Measurements from ENCODE around the gene DDR1. TPM values are rescaled to one million over a fixed set of nuclear protein-coding genes. Genes with fewer than 3 reads are reported as not detected.

DDR1 gene
- total RNA-seq, 4 donors from 2014 or later = 36.7 to 60.1 (median 39.8) TPM

DNA sequence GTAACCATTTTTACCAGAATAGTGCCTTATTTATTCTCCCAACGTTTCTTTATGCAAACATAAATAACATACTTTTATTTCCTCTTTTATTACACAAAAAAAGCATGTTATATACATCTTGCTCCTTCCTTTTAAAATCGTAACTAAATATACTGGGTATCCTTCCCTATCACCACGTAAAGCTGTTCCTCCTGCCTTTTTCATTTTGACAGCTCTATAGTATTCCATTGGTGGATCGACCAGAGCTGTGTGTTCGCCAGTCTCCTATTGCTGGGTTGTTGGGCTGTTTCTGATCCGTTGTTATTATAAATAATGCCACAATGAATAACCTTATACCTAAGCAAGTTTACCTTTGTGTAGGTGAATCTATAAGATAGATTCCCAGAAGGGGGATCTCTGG is 46.9 kb upstream of the DDR1 start:
- Histone ChIP-seq H3K4me1 (peaks cover 0 to 24% (median 0%) of the 10 kb centered on the region in 4 donors), H3K36me3 (no peaks in the 10 kb centered on the region), H3K9me3 (no peaks in the 10 kb centered on the region), H3K27ac (peak overlapping the region in 2 of 4 donors; percentile 15 to 18), H3K27me3 (no peaks in the 10 kb centered on the region), H3K4me3 (no peak overlapping the region)
- TF ChIP-seq EP300 (IDR thresholded peaks at IDR 0.05) = no peak
- TF ChIP-seq POLR2A (IDR thresholded peaks at IDR 0.05) = no peak
- TF ChIP-seq, protein P1, sequence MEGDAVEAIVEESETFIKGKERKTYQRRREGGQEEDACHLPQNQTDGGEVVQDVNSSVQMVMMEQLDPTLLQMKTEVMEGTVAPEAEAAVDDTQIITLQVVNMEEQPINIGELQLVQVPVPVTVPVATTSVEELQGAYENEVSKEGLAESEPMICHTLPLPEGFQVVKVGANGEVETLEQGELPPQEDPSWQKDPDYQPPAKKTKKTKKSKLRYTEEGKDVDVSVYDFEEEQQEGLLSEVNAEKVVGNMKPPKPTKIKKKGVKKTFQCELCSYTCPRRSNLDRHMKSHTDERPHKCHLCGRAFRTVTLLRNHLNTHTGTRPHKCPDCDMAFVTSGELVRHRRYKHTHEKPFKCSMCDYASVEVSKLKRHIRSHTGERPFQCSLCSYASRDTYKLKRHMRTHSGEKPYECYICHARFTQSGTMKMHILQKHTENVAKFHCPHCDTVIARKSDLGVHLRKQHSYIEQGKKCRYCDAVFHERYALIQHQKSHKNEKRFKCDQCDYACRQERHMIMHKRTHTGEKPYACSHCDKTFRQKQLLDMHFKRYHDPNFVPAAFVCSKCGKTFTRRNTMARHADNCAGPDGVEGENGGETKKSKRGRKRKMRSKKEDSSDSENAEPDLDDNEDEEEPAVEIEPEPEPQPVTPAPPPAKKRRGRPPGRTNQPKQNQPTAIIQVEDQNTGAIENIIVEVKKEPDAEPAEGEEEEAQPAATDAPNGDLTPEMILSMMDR (IDR thresholded peaks at IDR 0.05) = no peak
- WGBS, 2 donors = 81 to 85% methylated on average over 6 of the region's 6 CpGs
- no peak for DNase-seq (ENCODE audit: low spot score in 2 of 2)

DNA sequence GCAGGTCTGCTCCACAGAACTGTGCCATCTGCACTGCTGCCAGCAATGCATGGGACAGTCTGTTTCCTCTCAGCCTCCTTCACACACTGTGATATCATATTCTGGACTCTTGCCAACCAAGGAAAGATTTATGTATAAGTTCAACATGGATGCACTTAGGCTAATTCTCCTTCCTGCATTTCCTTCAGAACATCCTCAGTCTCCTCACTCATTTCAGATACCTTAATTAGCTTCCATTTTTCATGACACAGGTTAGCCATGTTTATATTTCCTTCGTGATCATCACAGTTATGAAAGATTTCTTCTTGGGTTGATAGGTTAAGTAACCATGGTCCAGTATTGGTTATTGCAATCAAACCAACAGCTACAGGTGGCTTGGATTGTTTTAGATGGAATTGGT is 46.4 kb upstream of the DDR1 start:
- Histone ChIP-seq H3K4me3 (no peak overlapping the region), H3K36me3 (no peaks in the 10 kb centered on the region), H3K4me1 (peaks cover 0 to 28% (median 0%) of the 10 kb centered on the region in 4 donors), H3K27me3 (no peaks in the 10 kb centered on the region), H3K9me3 (no peaks in the 10 kb centered on the region), H3K27ac (peak overlapping the region in 2 of 4 donors; percentile 15 to 18)
- 35 to 63% methylated on average over 1 of the region's 1 CpG for WGBS, 2 donors
- TF ChIP-seq EP300 (IDR thresholded peaks at IDR 0.05) = no peak
- TF ChIP-seq, protein P1 (IDR thresholded peaks at IDR 0.05) = no peak
- no peak for TF ChIP-seq POLR2A (IDR thresholded peaks at IDR 0.05)
- DNase-seq (ENCODE audit: low spot score in 2 of 2) = no peak

DNA sequence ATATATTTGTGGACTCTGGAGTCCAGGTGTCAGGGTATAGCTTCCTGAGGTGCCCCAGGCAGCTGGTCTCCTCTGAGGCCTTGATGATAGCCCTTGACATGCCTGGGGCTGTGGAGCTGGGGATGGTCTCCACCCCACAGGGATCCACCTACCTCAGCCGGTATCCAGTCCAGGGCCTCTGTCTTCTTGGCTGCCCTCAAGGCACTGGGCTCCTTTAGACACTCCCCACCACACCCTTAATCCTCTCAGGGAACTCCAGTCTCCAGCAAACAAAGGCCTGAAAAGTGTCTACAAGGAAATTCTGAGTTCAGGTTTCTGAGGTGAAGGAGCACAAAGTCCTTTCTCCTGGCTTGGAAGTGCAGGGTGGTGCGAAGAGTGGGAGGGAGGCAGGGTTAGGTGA is 44.6 kb upstream of the DDR1 start:
- Histone ChIP-seq H3K27ac (no peak overlapping the region), H3K27me3 (no peaks in the 10 kb centered on the region), H3K9me3 (no peaks in the 10 kb centered on the region), H3K4me1 (peaks cover 0 to 43% (median 0%) of the 10 kb centered on the region in 4 donors), H3K4me3 (no peak overlapping the region), H3K36me3 (no peaks in the 10 kb centered on the region)
- TF ChIP-seq POLR2A (IDR thresholded peaks at IDR 0.05) (no peak), EP300 (IDR thresholded peaks at IDR 0.05) (no peak)
- TF ChIP-seq, protein P1 (IDR thresholded peaks at IDR 0.05) = no peak
- WGBS, 2 donors = 72 to 88% methylated on average over 2 of the region's 2 CpGs
- no peak for DNase-seq (ENCODE audit: low spot score in 2 of 2)

DNA sequence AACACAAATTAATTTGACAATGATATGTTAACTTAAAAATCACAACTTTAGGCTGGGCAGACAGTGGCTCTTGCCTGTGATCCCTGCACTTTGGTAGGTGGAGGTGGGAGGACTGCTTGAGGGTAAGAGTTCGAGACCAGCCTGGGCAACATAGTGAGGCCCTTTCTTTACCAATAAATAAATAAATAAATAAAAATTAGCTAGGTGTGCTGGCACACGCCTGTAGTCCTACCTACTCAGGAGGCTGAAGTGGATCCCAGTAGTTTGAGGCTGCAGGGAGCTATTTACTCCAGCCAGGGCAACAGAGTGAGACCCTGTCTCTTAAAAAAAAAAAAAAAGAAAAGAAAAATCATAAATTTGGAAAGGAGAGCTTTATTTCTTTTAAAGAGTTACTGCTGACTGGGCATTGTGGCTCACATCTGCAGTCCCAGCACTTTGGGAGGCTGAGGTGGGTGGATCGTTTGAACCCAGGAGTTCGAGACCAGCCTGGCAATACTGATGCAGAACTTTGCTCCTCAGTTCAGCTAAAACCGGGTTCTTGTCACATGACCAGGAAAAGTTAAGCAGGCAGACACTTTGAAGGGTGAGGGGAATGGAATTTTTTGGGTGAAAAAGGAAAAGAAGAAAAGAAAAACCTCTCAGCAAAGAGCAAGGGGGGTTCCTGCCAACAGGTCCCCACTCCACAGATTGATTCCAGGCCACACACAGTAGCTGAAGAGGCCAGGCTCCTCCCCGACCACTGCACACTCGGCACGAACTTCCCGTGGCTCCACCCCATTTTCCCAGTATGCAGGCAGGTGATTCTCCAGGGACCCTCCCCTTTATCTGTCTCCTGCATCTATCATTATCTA is 44.0 kb upstream of the DDR1 start:
- no peaks in the 10 kb centered on the region for H3K27me3 ChIP-seq
- no peak overlapping the region for H3K4me3 ChIP-seq
- H3K4me1 ChIP-seq = peaks cover 0 to 43% (median 0%) of the 10 kb centered on the region in 4 donors
- no peak for DNase-seq (ENCODE audit: low spot score in 2 of 2)
- WGBS, 2 donors = 60 to 65% methylated on average over 9 of the region's 9 CpGs
- TF ChIP-seq POLR2A (IDR thresholded peaks at IDR 0.05) (no peak), EP300 (IDR thresholded peaks at IDR 0.05) (no peak)
- TF ChIP-seq, protein P1 (IDR thresholded peaks at IDR 0.05) = no peak
- no peaks in the 10 kb centered on the region for H3K36me3 ChIP-seq
- no peaks in the 10 kb centered on the region for H3K9me3 ChIP-seq
- H3K27ac ChIP-seq = peak overlapping the region in 1 of 4 donors; percentile 5

DNA sequence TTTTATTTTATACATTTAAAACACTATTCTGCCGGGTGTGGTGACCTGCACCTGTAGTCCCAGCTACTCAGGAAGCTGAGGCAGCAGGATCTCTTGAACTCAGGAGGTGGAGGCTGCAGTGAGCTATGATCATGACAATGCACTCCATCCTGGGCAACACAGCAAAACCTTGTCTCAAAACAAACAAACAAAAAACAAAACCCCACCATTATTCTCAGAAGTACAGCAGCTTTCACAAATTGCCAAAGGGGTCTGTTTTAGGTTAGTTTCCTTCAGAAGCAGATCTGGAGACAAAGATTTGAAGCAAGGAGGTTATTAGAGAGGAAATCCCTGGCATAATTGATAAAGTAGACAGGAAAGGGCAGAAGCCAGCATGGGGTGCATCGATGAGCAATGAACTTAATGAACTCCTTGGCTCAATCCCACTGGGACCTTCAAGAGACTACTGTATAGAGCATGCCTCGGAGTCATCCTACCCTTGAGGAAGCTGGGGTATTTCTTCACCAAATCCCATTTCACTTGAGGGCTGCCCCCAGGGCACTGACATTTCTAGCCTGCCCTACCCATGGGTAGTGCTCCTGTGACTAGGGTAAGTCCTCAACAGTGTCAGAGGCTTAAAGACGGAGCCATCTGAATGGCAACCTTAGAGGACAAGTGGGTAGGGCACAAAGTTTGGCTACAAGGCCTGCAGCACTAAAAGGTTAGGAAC is 43.2 kb upstream of the DDR1 start:
- Histone ChIP-seq H3K27ac (peak overlapping the region in 1 of 4 donors; percentile 59), H3K27me3 (no peaks in the 10 kb centered on the region), H3K9me3 (no peaks in the 10 kb centered on the region), H3K4me3 (no peak overlapping the region), H3K36me3 (no peaks in the 10 kb centered on the region), H3K4me1 (peaks cover 0 to 42% (median 0%) of the 10 kb centered on the region in 4 donors)
- WGBS, 2 donors = 65 to 76% methylated on average over 4 of the region's 4 CpGs
- DNase-seq (ENCODE audit: low spot score in 2 of 2) = no peak
- TF ChIP-seq POLR2A (IDR thresholded peaks at IDR 0.05) (no peak), EP300 (IDR thresholded peaks at IDR 0.05) (no peak)
- TF ChIP-seq, protein P1 (IDR thresholded peaks at IDR 0.05) = no peak

All from tibial nerve (tissue), 4 donors.